Measurements from ENCODE around the gene TMC8. TPM values are rescaled to one million over a fixed set of nuclear protein-coding genes. Genes with fewer than 3 reads are reported as not detected.

TMC8 gene
- total and polyA plus RNA-seq, 2 donors (not counting 3 experiments of a cell fraction or from before 2014, with no cell fraction given): 0.07 to 1.3 TPM

DNA sequence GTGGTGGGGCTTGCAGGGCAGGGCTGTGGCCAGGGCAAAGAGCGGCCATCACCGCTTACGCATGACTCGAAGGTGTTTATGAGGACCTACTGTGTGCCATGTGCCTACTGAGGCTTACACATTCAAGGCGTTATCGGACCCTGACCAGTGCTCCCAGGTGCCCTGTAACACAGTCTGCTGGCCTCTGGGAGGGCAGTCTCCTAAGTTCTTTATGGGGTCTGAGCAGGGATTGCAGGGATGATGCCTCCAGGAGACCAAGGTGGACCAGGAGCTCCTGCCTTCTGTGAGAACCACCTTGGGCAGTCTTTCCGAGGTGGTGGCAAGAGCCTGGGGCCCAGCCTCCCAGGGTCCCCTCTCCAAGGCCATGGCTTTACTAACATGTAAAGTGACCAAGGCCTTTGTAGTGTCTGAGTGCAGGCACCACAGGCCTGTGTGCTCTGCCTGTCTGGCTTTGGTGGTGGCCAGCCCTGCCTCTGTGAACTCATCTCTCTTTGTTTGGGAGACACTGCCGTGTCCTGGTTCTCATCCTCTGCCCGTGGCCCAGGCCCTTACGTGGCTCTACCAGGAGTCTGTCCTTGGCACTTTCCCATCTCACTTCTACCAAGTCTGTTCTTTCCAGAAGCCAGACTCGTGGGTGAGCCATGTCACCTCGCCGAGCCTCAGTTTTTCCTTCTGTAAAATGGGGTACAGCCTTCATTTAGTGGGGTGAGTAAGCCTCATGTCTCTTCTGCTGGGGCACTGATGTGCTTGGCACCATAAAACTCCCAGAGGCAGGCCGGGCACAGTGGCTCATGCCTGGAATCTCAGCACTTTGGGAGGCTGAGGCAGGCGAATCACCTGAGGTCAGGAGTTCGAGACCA, 34.4 kb downstream of the TMC8 start:
- ChIA-PET CTCF (interaction anchor here (2.7 kb wide), 1 partner anchor 12 kb away, joined by 9 read pairs; no protein-coding TSS in a partner anchor), POLR2A (no interaction called here)
- H3K4me3 ChIP-seq (replicated peaks in 1 of 3; ENCODE audit: insufficient read depth in 1 of 3, low read depth in 1 of 3, low read length in 3 of 3): no peak overlapping the region
- no peaks in the 10 kb centered on the region for H3K79me2 ChIP-seq (ENCODE audit: control insufficient read depth, insufficient read depth, low read length)
- no peaks in the 10 kb centered on the region for H3K27me3 ChIP-seq (ENCODE audit: control insufficient read depth in 2 of 2, insufficient read depth in 2 of 2, low read length in 2 of 2)
- H3K9me1 ChIP-seq (replicated peaks; ENCODE audit: control insufficient read depth, extremely low read depth, insufficient read depth, low read length): no peaks in the 10 kb centered on the region
- H3K9me3 ChIP-seq (replicated peaks; ENCODE audit: control insufficient read depth, insufficient read depth, low read length): no peaks in the 10 kb centered on the region
- H3K4me2 ChIP-seq (ENCODE audit: insufficient read depth, low read length): no peak overlapping the region
- BruUV-seq (replicated peaks): no TSS peak
- H2AFZ ChIP-seq (ENCODE audit: low read depth, low read length): no peak overlapping the region
- H3K4me1 ChIP-seq (ENCODE audit: control insufficient read depth, extremely low read depth, insufficient read depth, low read length): peaks cover 2% of the 10 kb centered on the region
- intact Hi-C loops (cut with micrococcal nuclease) (loop anchor here (5.0 kb wide), 1 partner anchor 33 kb away; the partner anchor contains the start of gene TMC8), dilution Hi-C loops (cut with MboI; ENCODE audit: extremely low pct_ligation_motif_present, low sequenced_read_pairs) (no loop called here)
- TF ChIP-seq, protein P1, sequence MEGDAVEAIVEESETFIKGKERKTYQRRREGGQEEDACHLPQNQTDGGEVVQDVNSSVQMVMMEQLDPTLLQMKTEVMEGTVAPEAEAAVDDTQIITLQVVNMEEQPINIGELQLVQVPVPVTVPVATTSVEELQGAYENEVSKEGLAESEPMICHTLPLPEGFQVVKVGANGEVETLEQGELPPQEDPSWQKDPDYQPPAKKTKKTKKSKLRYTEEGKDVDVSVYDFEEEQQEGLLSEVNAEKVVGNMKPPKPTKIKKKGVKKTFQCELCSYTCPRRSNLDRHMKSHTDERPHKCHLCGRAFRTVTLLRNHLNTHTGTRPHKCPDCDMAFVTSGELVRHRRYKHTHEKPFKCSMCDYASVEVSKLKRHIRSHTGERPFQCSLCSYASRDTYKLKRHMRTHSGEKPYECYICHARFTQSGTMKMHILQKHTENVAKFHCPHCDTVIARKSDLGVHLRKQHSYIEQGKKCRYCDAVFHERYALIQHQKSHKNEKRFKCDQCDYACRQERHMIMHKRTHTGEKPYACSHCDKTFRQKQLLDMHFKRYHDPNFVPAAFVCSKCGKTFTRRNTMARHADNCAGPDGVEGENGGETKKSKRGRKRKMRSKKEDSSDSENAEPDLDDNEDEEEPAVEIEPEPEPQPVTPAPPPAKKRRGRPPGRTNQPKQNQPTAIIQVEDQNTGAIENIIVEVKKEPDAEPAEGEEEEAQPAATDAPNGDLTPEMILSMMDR (IDR thresholded peaks at IDR 0.05; ENCODE audit: extremely low read depth in 1 of 2, insufficient read depth in 1 of 2, low read depth in 1 of 2, low read length in 2 of 2): no peak
- TF ChIP-seq MYC (IDR thresholded peaks at IDR 0.05; ENCODE audit: low read depth, low read length): no peak
- no peak for TF ChIP-seq POLR2AphosphoS5 (IDR thresholded peaks at IDR 0.05; ENCODE audit: insufficient read depth, low read depth, low read length)
- TF ChIP-seq FOS (IDR thresholded peaks at IDR 0.05; ENCODE audit: borderline replicate concordance, insufficient read depth, low read length): no peak
- no peak for DNase-seq (ENCODE audit: low read depth, low spot score)
- no peak overlapping the region for H3K27ac ChIP-seq (ENCODE audit: insufficient read depth, low read depth, low read length)
- no peak overlapping the region for H3K9ac ChIP-seq (replicated peaks; ENCODE audit: extremely low read depth, insufficient read depth, low read length)
- H4K20me1 ChIP-seq (replicated peaks; ENCODE audit: control insufficient read depth, extremely low read depth, insufficient read depth, low read length): no peaks in the 10 kb centered on the region
- H3K36me3 ChIP-seq (ENCODE audit: control insufficient read depth in 2 of 2, extremely low read depth in 1 of 2, insufficient read depth in 2 of 2, low read length in 2 of 2): no peaks in the 10 kb centered on the region
- FAIRE-seq: no peak
